ENCODE data around the gene KLF9.
"Not testable (repeated sequence)": the region's sequence is repeated elsewhere in the genome, so short reads cannot be mapped to it uniquely, and the experiment has no call there.

KLF9 gene

GRCh38 chr9:70405808-70406433, 8.5 kb downstream of the KLF9 start:
- DNase-seq (ENCODE audit: low read depth): no peak

DNA sequence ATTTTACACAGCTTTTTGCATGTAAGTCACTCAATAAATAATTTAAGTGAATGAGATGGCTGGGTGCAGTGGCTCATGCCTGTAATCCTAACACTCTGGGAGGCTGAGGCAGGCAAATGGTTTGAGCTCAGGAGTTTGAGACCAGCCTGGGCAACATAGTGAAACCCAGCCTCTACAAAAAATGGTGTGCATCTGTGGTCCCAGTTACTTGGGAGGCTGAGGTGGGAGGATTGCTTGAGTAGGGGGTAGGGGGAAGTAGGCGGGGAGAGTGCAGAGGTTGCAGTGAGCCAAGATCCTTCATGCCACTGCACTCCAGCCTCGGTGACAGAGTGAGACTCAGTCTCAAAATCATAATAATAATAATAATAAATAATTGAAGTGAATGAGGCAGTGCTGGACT, 10.2 kb downstream of the KLF9 start:
- no peak for DNase-seq (ENCODE audit: low read depth)

- peak; percentile 49 for DNase-seq (ENCODE audit: low read depth)
Observed at GRCh38 chr9:70403618-70404025, 10.8 kb downstream of the KLF9 start.

- peak; percentile 57 for DNase-seq (ENCODE audit: low read depth)
Observed at GRCh38 chr9:70403166-70403565, 11.3 kb downstream of the KLF9 start.

GRCh38 chr9:70402213-70402612, 12.2 kb downstream of the KLF9 start:
- DNase-seq (ENCODE audit: low read depth): no peak

DNA sequence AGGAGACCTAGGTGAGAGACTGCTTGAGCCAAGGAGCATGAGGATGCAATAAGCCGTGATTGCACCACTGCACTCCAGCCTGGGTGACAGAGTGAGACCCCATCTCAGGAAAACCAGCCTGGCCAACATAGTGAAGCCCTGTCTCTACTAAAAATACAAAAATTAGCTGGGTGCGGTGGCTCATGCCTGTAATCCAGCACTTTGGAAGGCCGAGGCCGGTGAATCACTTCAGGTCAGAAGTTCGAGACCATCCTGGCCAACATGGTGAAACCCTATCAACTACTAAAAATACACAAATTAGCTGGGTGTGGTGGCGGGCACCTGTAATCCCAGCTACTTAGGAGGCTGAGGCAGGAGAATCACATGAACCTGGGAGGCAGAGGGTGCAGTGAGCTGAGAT, 13.2 kb downstream of the KLF9 start:
- DNase-seq (ENCODE audit: low read depth): not testable (repeated sequence)

DNA sequence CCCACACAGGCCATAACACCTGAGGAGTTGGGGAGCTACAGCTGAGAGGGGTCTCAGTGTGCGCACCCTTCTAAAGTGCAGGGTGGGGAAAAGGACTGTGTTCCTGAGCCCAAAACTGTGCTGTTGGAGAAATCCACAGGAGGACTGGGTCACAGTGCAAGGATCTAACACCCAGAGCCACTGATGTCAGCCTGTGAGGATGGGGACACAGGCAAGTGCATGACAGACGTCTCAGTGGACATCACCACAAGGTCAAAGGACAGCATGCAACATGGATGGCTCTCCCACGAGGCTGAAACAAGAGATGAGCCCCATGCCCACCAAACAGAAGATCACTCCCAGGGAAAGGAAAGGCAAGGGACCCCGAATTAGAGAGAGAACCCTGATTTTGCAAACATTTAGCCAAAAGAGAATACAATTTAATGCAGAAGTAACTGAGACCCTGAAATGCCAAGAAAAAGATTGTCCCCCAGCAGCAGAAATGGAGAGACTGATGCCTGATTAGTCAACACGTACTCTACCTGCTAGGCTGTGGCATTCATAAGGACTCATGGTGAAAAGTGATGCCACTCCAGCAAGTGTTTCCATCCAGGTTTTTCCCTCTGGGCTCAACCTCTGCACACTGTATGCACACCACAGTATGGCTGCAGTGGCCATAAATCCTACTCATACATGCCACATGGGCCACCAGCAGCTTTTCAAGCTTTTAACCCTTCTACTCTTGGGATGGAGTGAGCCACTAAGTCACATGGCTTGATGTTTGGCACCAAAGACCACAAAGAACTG, 14.2 kb downstream of the KLF9 start:
- no peak for DNase-seq (ENCODE audit: low read depth)

DNA sequence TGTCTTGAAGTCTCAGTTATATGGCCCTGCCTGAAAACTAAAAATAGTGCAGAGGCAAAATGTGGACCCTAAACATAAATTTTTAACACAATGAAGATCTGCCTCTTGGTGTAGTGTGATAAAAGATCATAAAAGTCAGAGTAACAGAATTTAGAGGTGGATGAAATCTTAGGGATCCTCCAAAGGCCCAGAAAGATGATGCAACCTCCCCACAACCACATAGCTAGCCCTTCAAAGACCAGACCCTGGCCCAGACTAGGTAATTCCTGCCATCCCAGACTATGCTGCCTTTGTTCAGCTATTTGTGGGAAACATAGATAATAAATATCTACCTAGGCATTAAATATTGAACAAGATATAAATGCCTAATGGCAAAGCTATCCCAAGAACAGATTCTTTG, 15.3 kb downstream of the KLF9 start:
- no peak for DNase-seq (ENCODE audit: low read depth)

- DNase-seq (ENCODE audit: low read depth): no peak
Observed at GRCh38 chr9:70398145-70398556, 16.3 kb downstream of the KLF9 start.

DNA sequence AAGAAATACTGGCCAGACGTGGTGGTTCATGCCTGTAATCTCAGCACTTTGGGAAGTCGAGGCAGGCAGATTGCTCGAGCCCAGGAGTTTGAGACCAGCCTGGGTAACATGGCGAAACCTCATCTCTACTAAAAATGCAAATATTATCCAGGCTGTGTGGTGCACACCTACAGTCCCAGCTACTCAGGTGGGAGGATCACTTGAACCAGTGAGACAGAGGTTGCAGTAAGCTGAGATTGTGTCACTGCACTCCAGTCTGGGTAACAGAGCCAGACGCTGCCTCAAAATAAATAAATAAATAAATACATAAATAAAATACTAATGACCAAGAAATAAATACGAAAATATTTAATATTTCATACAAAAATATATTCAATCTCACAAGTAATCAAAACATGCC, 18.8 kb downstream of the KLF9 start:
- no peak for DNase-seq (ENCODE audit: low read depth)

DNA sequence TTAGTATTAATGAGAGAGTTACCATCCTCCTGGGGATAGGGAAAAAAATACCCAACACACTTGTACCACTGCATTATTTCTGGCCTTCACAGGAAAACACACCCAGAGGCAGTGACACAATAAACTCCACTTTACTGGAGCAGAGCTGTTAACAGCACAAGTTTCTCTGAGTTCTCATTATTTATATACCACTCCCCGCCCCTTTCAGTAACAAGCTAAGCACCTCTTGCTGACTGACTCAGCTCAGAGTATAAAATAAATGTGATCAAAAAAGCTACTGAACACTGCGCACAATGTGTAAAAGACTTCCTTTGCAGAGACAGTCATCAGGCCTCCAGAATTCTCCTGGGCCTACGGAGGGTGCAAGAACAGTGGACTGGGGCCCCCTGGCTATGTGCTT, 21.6 kb downstream of the KLF9 start:
- DNase-seq (ENCODE audit: low read depth): no peak

DNA sequence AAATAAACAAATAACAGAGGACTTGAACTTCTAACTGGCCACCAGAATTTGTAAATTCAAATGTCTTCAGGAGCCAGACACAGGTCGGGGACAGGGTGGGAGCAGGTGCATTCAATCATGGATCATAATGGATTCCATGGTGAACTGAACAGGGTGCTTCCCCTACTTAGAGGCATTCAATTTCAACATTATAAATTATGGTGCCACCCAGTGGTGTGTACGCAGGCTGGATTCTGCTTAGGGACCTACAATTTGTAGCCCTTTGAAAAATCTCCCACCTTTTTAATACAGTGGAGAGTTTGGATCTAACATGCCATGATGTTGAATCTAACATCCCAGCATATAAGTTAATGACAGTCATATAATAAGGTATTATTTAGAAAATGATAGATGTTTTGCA, 22.3 kb downstream of the KLF9 start:
- no peak for DNase-seq (ENCODE audit: low read depth)

DNA sequence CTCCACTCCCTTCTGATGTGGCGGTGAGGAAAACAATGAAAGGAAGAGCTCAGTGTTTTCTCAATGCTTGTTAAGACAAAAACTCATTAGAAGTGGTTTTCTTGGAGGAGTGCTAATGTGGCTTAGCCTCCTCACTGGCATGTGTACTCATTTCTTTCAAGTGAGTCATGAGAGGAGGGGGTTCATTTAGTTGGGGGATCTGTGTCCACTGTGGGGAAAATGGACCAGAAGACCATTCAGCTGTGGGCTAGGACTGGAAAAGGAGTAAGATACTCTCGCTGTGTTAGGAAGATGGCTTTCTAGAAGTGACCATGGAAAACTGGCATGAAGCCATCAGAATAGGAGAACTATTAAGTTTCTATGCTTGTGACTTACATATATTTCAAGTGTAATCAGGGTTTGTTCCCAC, 23.5 kb downstream of the KLF9 start:
- DNase-seq (ENCODE audit: low read depth): peak; percentile 68

DNA sequence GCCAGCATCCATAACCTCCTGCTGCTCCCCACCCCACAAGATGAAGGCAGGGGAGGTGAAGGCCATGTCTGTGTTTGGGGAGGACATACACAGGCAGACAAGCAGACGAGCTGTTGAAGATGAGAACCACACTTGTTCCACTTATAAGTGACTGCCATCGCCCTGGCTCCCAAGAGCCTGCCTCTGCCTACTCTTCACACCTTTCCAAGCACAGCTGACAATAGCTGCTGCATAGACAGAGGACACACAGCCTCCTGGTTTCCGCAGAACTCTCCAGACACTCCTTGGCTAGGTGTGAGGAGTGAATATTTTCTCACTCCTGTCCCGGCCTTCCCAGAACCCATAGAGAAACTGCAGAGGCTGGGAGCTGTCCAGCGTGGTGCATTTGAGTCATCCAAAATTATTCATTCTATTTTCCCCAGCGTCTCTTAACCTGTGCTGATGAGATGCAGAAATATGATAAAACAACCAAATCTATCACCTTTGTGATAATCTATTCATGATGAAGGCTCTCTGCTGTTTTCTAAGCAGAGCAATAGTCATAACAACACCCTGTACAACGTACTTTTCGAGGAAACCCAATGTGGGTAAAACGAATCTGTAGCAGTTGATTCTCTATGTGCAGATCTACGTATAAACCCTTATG, 24.7 kb downstream of the KLF9 start:
- peak; percentile 57 for DNase-seq (ENCODE audit: low read depth)

GRCh38 chr9:70389188-70389587, 25.3 kb downstream of the KLF9 start:
- DNase-seq (ENCODE audit: low read depth): no peak

DNA sequence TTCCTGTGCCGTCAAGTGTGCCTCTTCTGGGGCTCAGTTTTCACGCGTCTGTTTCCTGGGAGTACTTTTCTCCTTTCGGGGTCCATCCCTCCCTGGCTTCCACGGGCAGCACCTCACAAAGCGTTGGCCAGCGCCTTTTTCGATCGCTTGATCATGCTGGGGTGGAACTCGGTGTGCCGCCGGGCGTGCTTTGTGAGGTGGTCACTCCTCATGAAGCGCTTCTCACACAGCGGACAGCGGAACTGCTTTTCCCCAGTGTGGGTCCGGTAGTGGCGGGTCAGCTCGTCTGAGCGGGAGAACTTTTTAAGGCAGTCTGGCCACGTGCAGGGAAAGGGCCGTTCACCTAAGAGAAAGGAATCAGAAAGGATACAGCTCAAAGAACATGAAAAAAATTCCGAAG, 26.8 kb downstream of the KLF9 start:
- no peak for DNase-seq (ENCODE audit: low read depth)

GRCh38 chr9:70385426-70385825, 29.0 kb downstream of the KLF9 start:
- DNase-seq (ENCODE audit: low read depth): no peak

GRCh38 chr9:70382709-70383605, 31.5 kb downstream of the KLF9 start:
- no peak for DNase-seq (ENCODE audit: low read depth)

DNA sequence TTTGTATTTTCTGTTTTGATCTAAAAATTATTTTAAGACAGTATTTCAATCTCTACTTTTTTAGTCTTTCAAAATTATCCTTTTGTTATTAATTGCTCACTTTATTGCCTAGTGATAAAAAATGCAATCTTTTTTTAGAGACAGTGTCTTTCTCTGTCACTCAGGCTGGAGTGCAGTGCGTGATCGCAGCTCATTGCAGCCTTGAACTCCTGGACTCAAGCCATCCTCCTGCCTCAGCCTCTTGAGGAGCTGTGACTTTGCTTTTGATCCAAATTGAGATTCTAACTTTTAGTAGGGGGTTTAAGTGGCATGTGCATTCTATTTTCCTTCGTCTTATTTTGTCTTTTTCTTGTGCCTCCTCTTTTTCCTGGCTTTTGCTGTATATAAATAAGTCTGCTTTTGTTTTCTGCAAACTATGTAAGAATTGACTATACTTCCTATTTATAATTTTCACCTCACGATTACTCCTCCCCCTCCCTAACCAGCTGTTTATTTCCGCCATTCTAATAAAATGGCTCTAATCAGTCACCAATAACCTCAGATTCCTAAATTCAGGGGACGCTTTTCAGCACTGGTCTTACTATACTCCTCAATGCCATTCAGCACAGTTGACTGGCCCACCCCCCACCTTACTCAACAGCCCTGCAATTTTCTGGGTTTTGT, 32.3 kb downstream of the KLF9 start:
- no peak for DNase-seq (ENCODE audit: low read depth)

- no peak for DNase-seq (ENCODE audit: low read depth)
Observed at GRCh38 chr9:70374962-70375618, 39.4 kb downstream of the KLF9 start.

GRCh38 chr9:70367305-70367930, 47.0 kb downstream of the KLF9 start:
- no peak for DNase-seq (ENCODE audit: low read depth)

Measured in EH (cell line).